ENCODE results near the gene SMARCA4. TPM values are rescaled to one million over a fixed set of nuclear protein-coding genes. Genes with fewer than 3 reads are reported as not detected.
A peak's percentile ranks its signal among the peaks of the same experiment; 100 is the strongest.

Gene SMARCA4
- total RNA-seq, 1 donor from 2014 or later: 513 TPM

GRCh38 chr19:11025445-11025844 is 64.6 kb downstream of the SMARCA4 start:
- Mint-ChIP-seq H3K4me1 (ENCODE audit: low read depth, unreplicated experiment) (peaks cover 5% of the 10 kb centered on the region), H3K4me3 (ENCODE audit: unreplicated experiment) (no peak overlapping the region), H3K9me3 (ENCODE audit: unreplicated experiment) (peaks cover 20% of the 10 kb centered on the region), H3K27ac (ENCODE audit: unreplicated experiment) (peak overlapping the region; percentile 70), H3K36me3 (ENCODE audit: unreplicated experiment) (no peaks in the 10 kb centered on the region), H3K27me3 (ENCODE audit: unreplicated experiment) (peaks cover 12% of the 10 kb centered on the region)
- no peak for TF ChIP-seq CTCF (IDR thresholded peaks at IDR 0.05; ENCODE audit: partially characterized antibody, unreplicated experiment)
- no peak for DNase-seq

DNA sequence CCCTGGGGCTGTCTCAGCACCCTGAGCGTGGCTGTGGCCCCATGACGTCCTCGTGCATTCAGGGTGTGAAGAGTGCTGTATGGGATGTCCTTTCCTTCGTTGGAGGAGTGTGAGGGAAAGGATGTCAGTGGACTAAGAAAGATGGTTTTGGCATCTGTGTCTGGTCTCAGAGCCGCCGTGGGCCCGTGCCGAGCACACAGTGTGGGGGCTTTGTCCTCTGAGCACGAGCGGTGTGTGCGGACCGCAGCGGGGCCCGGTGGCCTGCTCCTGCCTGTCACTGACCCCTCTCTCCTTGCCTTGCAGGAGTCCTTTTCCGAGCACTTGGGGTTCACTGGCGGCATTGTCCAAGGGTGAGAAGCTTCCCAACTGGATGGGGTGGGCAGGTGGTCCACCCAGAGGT is 65.2 kb downstream of the SMARCA4 start:
- Mint-ChIP-seq H3K4me3 (ENCODE audit: unreplicated experiment) (no peak overlapping the region), H3K27me3 (ENCODE audit: unreplicated experiment) (peaks cover 12% of the 10 kb centered on the region), H3K9me3 (ENCODE audit: unreplicated experiment) (peaks cover 17% of the 10 kb centered on the region), H3K27ac (ENCODE audit: unreplicated experiment) (peak overlapping the region; percentile 70), H3K4me1 (ENCODE audit: low read depth, unreplicated experiment) (peaks cover 2% of the 10 kb centered on the region), H3K36me3 (ENCODE audit: unreplicated experiment) (no peaks in the 10 kb centered on the region)
- no peak for TF ChIP-seq CTCF (IDR thresholded peaks at IDR 0.05; ENCODE audit: partially characterized antibody, unreplicated experiment)
- DNase-seq: no peak

DNA sequence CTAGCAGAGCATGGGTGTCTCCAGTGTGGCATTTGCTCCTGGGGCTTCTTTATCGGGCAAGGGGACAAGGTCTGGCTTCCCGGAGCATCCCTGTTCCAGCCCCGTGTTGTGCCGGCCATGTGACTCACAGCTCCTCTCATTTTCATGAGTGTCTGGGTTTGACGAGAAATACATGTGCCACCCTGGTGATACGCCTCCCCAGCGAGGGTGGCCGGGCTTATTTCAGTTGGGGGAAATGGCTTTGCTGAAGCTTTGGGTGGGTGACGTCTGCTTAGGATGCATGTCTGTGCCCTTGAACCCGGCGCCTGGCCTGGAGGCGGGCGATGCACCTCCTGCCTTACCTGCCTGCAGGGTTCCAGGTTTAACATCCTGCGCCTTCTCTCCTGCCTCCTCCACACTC is 66.6 kb downstream of the SMARCA4 start:
- Mint-ChIP-seq H3K9me3 (ENCODE audit: unreplicated experiment) (peaks cover 16% of the 10 kb centered on the region), H3K4me3 (ENCODE audit: unreplicated experiment) (peak overlapping the region; percentile 25), H3K36me3 (ENCODE audit: unreplicated experiment) (no peaks in the 10 kb centered on the region), H3K27me3 (ENCODE audit: unreplicated experiment) (peaks cover 14% of the 10 kb centered on the region), H3K4me1 (ENCODE audit: low read depth, unreplicated experiment) (peaks cover 7% of the 10 kb centered on the region), H3K27ac (ENCODE audit: unreplicated experiment) (peak overlapping the region; percentile 59)
- DNase-seq: no peak
- no peak for TF ChIP-seq CTCF (IDR thresholded peaks at IDR 0.05; ENCODE audit: partially characterized antibody, unreplicated experiment)

DNA sequence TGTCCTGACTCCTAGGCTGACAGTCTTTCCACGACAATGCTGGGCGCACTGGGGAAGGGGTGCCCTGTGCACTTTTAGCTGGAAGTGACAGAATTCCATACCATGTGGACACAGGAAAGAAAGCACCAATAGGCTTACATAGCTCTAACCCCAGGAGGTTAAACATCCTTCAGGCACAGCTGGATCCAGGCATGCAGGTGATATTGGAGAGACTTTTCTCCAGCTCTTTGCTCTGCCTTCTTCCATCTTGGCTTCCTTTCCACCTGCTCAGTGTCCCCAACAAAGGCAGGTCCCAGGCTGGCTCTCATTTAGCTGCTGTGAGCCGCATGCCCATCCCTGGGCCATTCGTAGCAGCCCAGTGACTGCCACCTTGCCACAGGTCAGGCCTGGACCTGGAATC is 67.3 kb downstream of the SMARCA4 start:
- peaks cover 7% of the 10 kb centered on the region for H3K4me1 Mint-ChIP-seq (ENCODE audit: low read depth, unreplicated experiment)
- H3K9me3 Mint-ChIP-seq (ENCODE audit: unreplicated experiment): peaks cover 16% of the 10 kb centered on the region
- H3K4me3 Mint-ChIP-seq (ENCODE audit: unreplicated experiment): no peak overlapping the region
- no peak for DNase-seq
- peaks cover 12% of the 10 kb centered on the region for H3K27me3 Mint-ChIP-seq (ENCODE audit: unreplicated experiment)
- peak overlapping the region; percentile 59 for H3K27ac Mint-ChIP-seq (ENCODE audit: unreplicated experiment)
- no peaks in the 10 kb centered on the region for H3K36me3 Mint-ChIP-seq (ENCODE audit: unreplicated experiment)
- no peak for TF ChIP-seq CTCF (IDR thresholded peaks at IDR 0.05; ENCODE audit: partially characterized antibody, unreplicated experiment)

DNA sequence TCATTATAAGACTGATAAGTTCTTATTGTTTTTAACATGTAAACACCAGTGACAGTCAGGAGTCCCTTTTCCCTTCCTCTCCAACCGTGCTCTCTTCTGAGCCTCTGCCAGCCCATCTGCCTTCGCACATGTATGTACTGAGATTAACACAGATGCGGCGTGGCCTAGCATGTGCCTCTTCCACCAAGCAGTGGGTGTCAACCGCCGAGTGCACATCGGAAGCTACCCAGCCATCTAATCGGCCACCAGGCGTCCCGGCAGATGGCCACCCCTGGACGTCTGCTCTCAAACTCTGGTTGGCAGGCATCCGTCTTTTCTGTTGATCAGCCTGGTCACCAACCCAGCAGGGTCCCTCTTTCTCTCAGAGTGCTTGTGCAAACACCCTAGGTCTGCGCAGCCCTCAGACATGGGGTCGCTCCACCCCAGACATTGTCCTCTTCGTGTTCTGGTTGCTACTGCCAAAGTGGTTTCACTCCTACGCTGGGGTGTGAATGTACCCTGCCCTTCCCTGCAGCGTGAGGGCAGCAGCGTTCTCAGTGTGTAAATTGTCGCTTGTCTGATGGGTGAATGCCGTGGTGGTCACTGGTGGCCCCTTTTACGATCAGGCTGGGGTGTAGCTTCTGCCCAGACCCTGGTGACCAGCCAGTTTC is 70.7 kb downstream of the SMARCA4 start:
- Mint-ChIP-seq H3K9me3 (ENCODE audit: unreplicated experiment) (peaks cover 25% of the 10 kb centered on the region), H3K27ac (ENCODE audit: unreplicated experiment) (peak overlapping the region; percentile 84), H3K4me3 (ENCODE audit: unreplicated experiment) (peak overlapping the region; percentile 60), H3K36me3 (ENCODE audit: unreplicated experiment) (no peaks in the 10 kb centered on the region), H3K27me3 (ENCODE audit: unreplicated experiment) (peaks cover 16% of the 10 kb centered on the region), H3K4me1 (ENCODE audit: low read depth, unreplicated experiment) (peaks cover 20% of the 10 kb centered on the region)
- no peak for DNase-seq
- TF ChIP-seq CTCF (IDR thresholded peaks at IDR 0.05; ENCODE audit: partially characterized antibody, unreplicated experiment): no peak

Measured in glutamatergic neuron (in vitro differentiated cells).